Right lobe of liver (tissue), 6 donors: Measurements from ENCODE around the gene RNMT. TPM values are rescaled to one million over a fixed set of nuclear protein-coding genes. Genes with fewer than 3 reads are reported as not detected.

Experiments used
- ATAC-seq, 4 donors: fragments of 200-7000 bp; cut with Tn5 transposase; one replicate each; pipeline ENCODE4 v1.9.1; 2020; ENCODE audit warnings: mild to moderate bottlenecking in 4 of 4, moderate library complexity in 4 of 4
- DNase-seq, 3 donors: peaks; one replicate each; pipeline ENCODE4 v3.0.0-alpha.2; 2020
- H3K27ac ChIP-seq, 3 donors: fragments of 200-600 bp; one replicate each; pipeline ENCODE4 v1.8.0; 2022
- H3K27me3 ChIP-seq, 2 donors: fragments of 200-600 bp; one replicate each; pipeline ENCODE4 v1.8.0; 2022
- H3K36me3 ChIP-seq, 4 donors: fragments of 200-600 bp; sonication (generic) in 1 of 4; one replicate each; pipeline versions ENCODE4 v1.5.1 to v1.8.0; 2017 to 2022; ENCODE audit warnings: control low read depth in 1 of 4
- H3K4me1 ChIP-seq, 4 donors: fragments of 200-600 bp; sonication (generic) in 1 of 4; one replicate each; pipeline versions ENCODE4 v1.5.1 to v1.8.0; 2017 to 2022; ENCODE audit warnings: control low read depth in 1 of 4
- H3K4me3 ChIP-seq, 3 donors: fragments of 200-600 bp; one replicate each; pipeline ENCODE4 v1.8.0; 2022
- H3K9me3 ChIP-seq, 4 donors: fragments of 200-600 bp; sonication (generic) in 1 of 4; one replicate each; pipeline versions ENCODE4 v1.5.1 to v1.8.0; 2017 to 2022; ENCODE audit warnings: control low read depth in 1 of 4
- CTCF ChIP-seq, 4 donors: fragments of 200-600 bp in 3 of 4; fragments of 450-650 bp in 1 of 4; IDR thresholded peaks; one replicate each; pipeline versions ENCODE4 v1.5.1 to v1.8.0; 2016 to 2022; ENCODE audit warnings: antibody characterized with exemption in 4 of 4, mild to moderate bottlenecking in 2 of 4
- POLR2A ChIP-seq: fragments of 450-650 bp; IDR thresholded peaks from one replicate; pipeline ENCODE4 v1.6.1; 2017; ENCODE audit warnings: antibody characterized with exemption, mild to moderate bottlenecking
- WGBS: methylation state at CpG from one replicate; pipeline ENCODE4 v1.1.6; 2018; ENCODE audit warnings: low coverage, low lambda C conversion rate; ENCODE audit not compliant: insufficient coverage; ENCODE audit errors: missing lambda C conversion rate; 5-methylcytosine and 5-hydroxymethylcytosine counted together
- intact Hi-C, 2 donors: fragments of 100-400 bp; cut with DNase I; formaldehyde crosslinking; loops; one replicate each; pipeline versions ENCODE4 v1.11.2 to v1.14.1; 2022
- total RNA-seq, 6 experiments: library from RNA; depleted of rRNA in 2 of 6; stranded (reverse); fragments of >200 nt in 2 of 6; fragmentation: NEBNext Ultra II Directional in 3 of 6; extraction: Animal tissue kit (Norgen Biotek cat#: 25700) in 3 of 6; gene quantifications; one replicate each; pipeline versions ENCODE4 v1.1.0 to v1.2.4, GENCODE V29; 2016 to 2023
- donor health status: DM: no; HTN: yes; CAD: no.
- donor health status: DM: no; HTN: no; CAD: no.
- donor health status: DM: no; HTN: no; CAD: no.
- donor health status: DM: no; HTN: yes; CAD: no.
- donor health status: DM: no; HTN: yes; CAD: no.

Gene RNMT
- total RNA-seq, 6 experiments from 2014 or later = 7.4 to 20.4 (median 9.0) TPM

- WGBS = 68% methylated on average over 7 of the region's 7 CpGs
- TF ChIP-seq POLR2A (no peak), CTCF (IDR thresholded peaks at IDR 0.05) (no peak)
- ATAC-seq = no peak
- no peaks in the 10 kb centered on the region for H3K9me3 ChIP-seq
- DNase-seq = no peak
- no peaks in the 10 kb centered on the region for H3K4me1 ChIP-seq
- H3K27ac ChIP-seq = no peak overlapping the region
- no peak overlapping the region for H3K4me3 ChIP-seq
- no peaks in the 10 kb centered on the region for H3K36me3 ChIP-seq
- H3K27me3 ChIP-seq = no peaks in the 10 kb centered on the region
- intact Hi-C loops = no loop called here
Measured at GRCh38 chr18:13791181-13791580, 64.7 kb downstream of the RNMT start.

- WGBS = 36% methylated on average over 7 of the region's 7 CpGs
- Histone ChIP-seq H3K4me3 (no peak overlapping the region), H3K9me3 (no peaks in the 10 kb centered on the region), H3K4me1 (no peaks in the 10 kb centered on the region), H3K27me3 (no peaks in the 10 kb centered on the region), H3K27ac (no peak overlapping the region), H3K36me3 (no peaks in the 10 kb centered on the region)
- no peak for TF ChIP-seq CTCF (IDR thresholded peaks at IDR 0.05)
- no peak for TF ChIP-seq POLR2A
- DNase-seq = no peak
- no peak for ATAC-seq
- intact Hi-C loops = no loop called here
Measured at GRCh38 chr18:13793819-13794218, 67.3 kb downstream of the RNMT start.

GRCh38 chr18:13796515-13796914, 70.0 kb downstream of the RNMT start:
- H3K4me1 ChIP-seq = peaks cover 0 to 5% (median 0%) of the 10 kb centered on the region in 4 donors
- intact Hi-C loops = no loop called here
- H3K27me3 ChIP-seq = no peaks in the 10 kb centered on the region
- H3K36me3 ChIP-seq = no peaks in the 10 kb centered on the region
- DNase-seq = no peak
- no peak overlapping the region for H3K4me3 ChIP-seq
- H3K27ac ChIP-seq = no peak overlapping the region
- no peak for ATAC-seq
- WGBS = 74% methylated on average over 14 of the region's 14 CpGs
- no peak for TF ChIP-seq CTCF (IDR thresholded peaks at IDR 0.05)
- TF ChIP-seq POLR2A = no peak
- H3K9me3 ChIP-seq = no peaks in the 10 kb centered on the region

GRCh38 chr18:13797157-13797611, 70.7 kb downstream of the RNMT start:
- no peak for ATAC-seq
- Histone ChIP-seq H3K4me3 (no peak overlapping the region), H3K36me3 (no peaks in the 10 kb centered on the region), H3K27ac (no peak overlapping the region), H3K27me3 (no peaks in the 10 kb centered on the region), H3K4me1 (peaks cover 0 to 5% (median 0%) of the 10 kb centered on the region in 4 donors), H3K9me3 (no peaks in the 10 kb centered on the region)
- WGBS = 55% methylated on average over 3 of the region's 3 CpGs
- intact Hi-C loops = no loop called here
- TF ChIP-seq CTCF (IDR thresholded peaks at IDR 0.05) (no peak), POLR2A (no peak)
- no peak for DNase-seq

- no peak for DNase-seq
- H3K4me3 ChIP-seq = no peak overlapping the region
- no peak overlapping the region for H3K27ac ChIP-seq
- no peaks in the 10 kb centered on the region for H3K27me3 ChIP-seq
- peaks cover 0 to 5% (median 0%) of the 10 kb centered on the region in 4 donors for H3K4me1 ChIP-seq
- no peak for ATAC-seq
- WGBS = 94% methylated on average over 3 of the region's 11 CpGs
- intact Hi-C loops = no loop called here
- no peaks in the 10 kb centered on the region for H3K36me3 ChIP-seq
- no peak for TF ChIP-seq POLR2A
- no peak for TF ChIP-seq CTCF (IDR thresholded peaks at IDR 0.05)
- no peaks in the 10 kb centered on the region for H3K9me3 ChIP-seq
Measured at GRCh38 chr18:13799396-13799795, 72.9 kb downstream of the RNMT start.
